SK-N-SH (cell line): Measurements from ENCODE around the gene STX17. TPM values are rescaled to one million over a fixed set of nuclear protein-coding genes. Genes with fewer than 3 reads are reported as not detected.

Experiments
- polyA plus RNA-seq, 3 experiments: library from polyadenylated mRNA; depleted of rRNA; stranded (reverse); fragments of >200 nt; gene quantifications; 2 replicates each; pipeline ENCODE4 v1.2.3, GENCODE V29; 2012

The STX17 gene
- polyA plus RNA-seq, 1 of the 3 experiments (the other 2 are of a cell fraction): 6.1 TPM

Other genes with a start within 250 kb of the STX17 start
- 1.3 and 2.1 TPM in 2 replicates for gene NR4A3, start 84.8 kb upstream of the STX17 start, polyA plus RNA-seq (2012; rRNA removed)
- 9.4 and 10.0 TPM in 2 replicates for gene ERP44, start 192.3 kb downstream of the STX17 start, polyA plus RNA-seq (2012; rRNA removed)
- 8.1 and 11.4 TPM in 2 replicates for gene INVS, start 192.6 kb downstream of the STX17 start, polyA plus RNA-seq (2012; rRNA removed)